NCI-H1436 (cell line): ENCODE results near the gene PRRT2.

Experiments used
- DNase-seq: peaks from one replicate; lab custom pipeline; 2025; lab: John Stamatoyannopoulos, UW

The PRRT2 gene

DNA sequence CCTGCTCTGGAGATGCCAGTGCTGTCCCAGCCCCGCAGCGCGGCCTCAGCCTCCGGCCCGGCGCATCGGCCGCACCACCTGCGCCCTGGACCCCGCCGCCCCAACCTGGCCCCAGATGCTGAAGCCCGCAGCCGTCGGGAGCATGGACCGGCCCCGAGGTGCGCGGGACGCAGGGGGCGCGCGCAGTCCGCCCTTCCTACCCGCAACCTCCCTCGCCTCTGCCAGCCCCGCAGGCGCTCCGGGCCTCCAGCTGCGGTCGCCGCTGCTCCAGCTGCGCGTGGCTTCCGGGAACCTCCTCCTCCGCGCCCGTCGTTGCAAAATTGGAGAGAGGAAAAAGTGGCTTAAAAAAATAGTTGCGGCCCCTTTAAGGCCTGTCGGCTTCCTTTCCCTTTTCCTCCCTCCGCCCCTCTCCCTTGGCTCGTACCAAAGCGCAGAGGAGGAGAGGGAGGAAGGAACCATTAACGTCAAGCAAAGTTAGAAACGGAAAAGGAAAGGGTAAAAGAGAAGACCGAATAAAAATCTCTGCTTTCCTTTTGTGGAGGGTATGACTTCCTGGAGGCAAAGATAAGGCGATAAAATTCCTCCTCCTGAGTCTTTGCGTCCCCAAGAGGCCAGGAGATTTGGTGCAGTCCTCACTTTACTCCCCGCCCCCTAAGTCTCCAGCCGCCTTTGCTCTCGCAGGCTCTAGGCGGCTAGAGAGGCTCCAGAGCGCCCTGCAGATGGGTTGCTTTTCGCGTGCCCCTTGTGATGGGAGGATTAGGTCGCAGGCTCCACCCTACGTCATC, 51.1 kb downstream of the PRRT2 start, which contains the start of gene CDIPT:
CDIPT (minus strand) TSS at position 343 of the 785 bp plus-strand sequence. CDS start 369 bp downstream, outside the sequence.
- peak; percentile 95 for DNase-seq

GRCh38 chr16:29863669-29863984, 51.6 kb downstream of the PRRT2 start:
- no peak for DNase-seq

GRCh38 chr16:29864205-29864604, 52.2 kb downstream of the PRRT2 start:
- DNase-seq: no peak
